Stimulated activated CD8-positive, alpha-beta memory T cell treated with anti-CD3 and anti-CD28 coated beads, Interleukin-4, amount 100 ng/mL, for 4 hours (primary cell): ENCODE measurements around the gene SLC11A1.

Experiments used
- DNase-seq, 2 donors: peaks; one replicate each; pipeline ENCODE4 v3.0.0-alpha.2; 2020; ENCODE audit warnings: low read depth in 2 of 2, low spot score in 1 of 2

Gene SLC11A1, protein sequence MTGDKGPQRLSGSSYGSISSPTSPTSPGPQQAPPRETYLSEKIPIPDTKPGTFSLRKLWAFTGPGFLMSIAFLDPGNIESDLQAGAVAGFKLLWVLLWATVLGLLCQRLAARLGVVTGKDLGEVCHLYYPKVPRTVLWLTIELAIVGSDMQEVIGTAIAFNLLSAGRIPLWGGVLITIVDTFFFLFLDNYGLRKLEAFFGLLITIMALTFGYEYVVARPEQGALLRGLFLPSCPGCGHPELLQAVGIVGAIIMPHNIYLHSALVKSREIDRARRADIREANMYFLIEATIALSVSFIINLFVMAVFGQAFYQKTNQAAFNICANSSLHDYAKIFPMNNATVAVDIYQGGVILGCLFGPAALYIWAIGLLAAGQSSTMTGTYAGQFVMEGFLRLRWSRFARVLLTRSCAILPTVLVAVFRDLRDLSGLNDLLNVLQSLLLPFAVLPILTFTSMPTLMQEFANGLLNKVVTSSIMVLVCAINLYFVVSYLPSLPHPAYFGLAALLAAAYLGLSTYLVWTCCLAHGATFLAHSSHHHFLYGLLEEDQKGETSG

DNA sequence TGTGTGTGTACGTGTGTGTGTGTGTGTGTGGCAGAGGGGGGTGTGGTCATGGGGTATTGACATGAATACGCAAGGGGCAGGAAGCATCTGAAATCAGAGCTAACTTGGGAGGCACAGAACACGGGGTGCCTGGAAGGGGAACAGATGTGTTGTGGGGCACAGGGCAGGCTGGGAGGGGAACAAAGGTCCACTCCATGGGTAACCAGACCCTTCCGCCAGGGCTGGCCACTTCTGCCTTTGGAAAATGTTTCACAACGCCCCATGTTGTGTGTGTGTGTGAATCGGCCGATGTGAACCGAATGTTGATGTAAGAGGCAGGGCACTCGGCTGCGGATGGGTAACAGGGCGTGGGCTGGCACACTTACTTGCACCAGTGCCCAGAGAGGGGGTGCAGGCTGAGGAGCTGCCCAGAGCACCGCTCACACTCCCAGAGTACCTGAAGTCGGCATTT is at the start of gene SLC11A1:
Gene SLC11A1 (plus strand): TSS at position 358 of the 451 bp plus-strand sequence. CDS start 96 bp downstream, outside the sequence.
- no peak for DNase-seq

DNA sequence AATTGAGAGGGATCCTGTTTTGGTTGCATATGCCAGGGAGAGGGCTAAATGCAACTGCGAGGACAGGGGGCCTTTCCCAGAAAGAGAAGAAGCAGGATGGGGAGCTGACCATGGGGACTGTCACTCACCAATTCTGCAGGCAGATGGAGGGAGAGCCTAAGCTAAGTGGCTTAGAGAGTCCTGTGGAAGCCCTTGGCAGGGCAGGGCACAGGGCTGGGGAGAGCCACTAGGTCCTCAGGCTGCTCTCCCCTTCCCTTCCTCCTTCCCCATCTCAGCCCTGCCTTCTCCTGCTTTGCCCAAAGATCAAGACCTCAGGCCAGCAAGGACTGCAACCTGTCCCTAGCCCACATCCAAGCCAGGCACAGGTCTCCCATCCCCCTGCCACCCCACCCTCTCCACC is 49.8 kb upstream of the SLC11A1 start:
- no peak for DNase-seq

GRCh38 chr2:218332920-218333645 is 49.0 kb upstream of the SLC11A1 start:
- DNase-seq = no peak

DNA sequence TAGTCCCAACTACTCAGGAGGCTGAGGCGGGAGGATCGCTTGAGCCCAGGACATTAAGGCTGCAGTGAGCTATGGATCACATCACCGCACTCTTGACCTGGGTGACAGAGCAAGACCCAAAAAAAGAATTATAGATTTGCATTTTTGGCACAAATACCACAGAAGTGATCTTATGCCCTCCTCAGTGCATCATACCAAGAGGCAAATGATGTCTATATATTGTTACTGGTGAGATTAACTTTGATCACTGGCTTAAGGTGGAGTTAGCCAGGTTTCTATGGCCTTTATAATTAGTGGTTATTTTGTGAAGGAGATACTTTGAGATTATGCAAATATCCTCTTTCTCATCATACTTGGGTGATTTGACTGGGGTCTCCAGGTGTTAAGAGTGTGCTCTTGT is 47.5 kb upstream of the SLC11A1 start:
- DNase-seq = no peak

DNA sequence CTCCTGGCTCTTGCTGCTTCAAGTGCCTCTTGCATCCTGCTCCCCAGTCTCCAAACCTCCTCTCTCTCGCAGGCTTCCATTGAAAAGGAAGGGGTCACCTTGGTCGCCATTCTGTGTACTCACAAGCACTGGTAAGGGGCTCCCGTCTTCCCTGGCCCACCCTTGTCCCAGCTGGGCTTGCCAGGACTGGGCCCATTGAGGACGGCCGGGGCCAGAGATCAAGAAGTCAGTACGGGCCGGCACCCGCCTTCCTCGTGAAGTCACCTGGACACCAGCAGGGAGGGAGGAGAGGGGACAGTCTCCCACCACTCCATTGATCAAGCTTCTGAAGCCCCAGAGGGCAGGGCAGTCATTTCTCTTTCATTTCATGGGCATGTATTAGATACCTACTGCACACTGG is 41.4 kb upstream of the SLC11A1 start:
- DNase-seq = no peak

- no peak for DNase-seq
Observed at GRCh38 chr2:218341381-218341780, 40.7 kb upstream of the SLC11A1 start.

DNA sequence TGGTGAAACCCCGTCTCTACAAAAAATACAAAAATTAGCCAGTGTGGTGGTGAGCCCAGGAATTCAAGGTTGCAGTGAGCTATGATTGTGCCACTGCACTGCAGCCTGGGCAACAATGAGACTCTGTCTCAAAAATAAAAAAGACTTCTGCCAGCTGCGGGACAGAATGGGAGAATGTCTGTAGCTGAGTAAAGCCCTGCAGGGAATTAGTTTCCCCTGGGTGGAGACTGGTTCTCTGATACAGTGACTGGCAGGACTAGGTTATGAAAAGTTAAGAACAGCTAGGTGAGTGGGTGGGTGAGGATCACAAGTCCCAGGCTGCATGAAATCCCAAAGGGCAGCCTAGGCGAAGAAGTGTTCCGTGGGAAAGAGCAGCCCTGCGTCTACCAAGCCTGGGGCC is 39.2 kb upstream of the SLC11A1 start:
- no peak for DNase-seq

GRCh38 chr2:218343591-218343990 is 38.5 kb upstream of the SLC11A1 start:
- no peak for DNase-seq

DNA sequence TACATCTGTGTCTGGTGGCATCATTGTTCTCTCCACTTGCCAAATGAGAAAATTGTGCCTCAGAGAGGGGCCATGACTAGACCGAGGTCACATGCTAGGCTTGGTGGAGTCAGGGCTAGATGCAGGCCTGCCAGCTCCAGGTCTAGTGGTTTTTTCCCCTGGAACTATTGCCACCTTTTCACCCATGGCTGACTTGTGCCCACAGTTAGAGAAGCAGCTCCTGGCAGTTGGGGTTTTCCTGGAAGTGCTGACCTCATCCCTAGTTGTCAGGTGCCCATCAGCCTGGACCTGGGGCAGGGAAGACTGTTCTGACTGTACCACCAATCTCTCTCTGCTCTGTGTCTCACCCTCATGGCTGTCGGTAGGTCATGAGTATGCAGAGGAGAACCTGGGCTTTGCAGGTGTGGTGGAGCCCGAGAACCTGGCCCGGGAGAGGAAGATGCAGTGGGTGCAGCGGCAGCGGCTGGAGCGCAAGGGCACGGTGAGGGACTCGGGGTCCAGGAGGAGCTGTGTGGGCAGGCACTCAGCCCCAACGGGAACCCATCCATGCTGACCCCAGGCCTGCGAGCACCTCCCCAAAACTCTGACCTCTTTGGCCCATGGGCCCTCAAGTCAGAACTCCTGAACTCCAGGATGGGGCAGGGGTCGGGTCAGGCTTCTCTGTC is 37.9 kb upstream of the SLC11A1 start:
- DNase-seq = no peak

DNA sequence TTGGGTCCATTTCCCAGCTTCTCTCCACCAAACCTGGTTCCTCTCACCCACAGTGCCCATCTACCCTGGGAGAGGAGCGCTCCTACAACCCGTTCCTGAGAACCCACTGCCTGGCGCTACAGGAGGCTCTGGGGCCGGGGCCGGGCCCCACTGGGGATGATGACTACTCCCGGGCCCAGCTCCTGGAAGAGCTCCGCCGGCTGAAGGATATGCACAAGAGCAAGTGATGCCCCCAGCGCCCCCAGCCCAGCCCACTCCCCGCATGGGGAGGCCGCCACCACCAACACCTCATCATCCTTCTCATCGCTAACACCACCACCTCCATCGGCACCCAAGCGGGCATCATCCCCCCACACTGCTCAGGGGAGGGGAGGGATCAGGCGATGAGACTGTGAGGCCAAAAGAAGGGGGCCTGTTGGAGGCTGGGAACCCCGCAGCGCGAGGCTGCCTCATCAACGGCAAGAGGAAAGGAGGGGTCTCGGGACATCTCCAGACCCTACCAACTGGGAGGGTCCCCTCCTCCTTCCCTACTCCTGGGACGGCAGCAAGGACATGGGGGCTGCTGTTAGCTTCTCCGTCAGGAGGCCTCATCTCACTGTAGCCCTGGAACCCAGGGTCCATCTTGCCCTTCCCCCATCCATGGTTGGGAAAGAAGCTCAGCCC is 37.2 kb upstream of the SLC11A1 start:
- DNase-seq = no peak

GRCh38 chr2:218345491-218346236 is 36.4 kb upstream of the SLC11A1 start:
- no peak for DNase-seq

GRCh38 chr2:218347172-218347571 is 34.9 kb upstream of the SLC11A1 start:
- DNase-seq = no peak

- no peak for DNase-seq
Observed at GRCh38 chr2:218354045-218354444, 28.0 kb upstream of the SLC11A1 start.

- no peak for DNase-seq
Observed at GRCh38 chr2:218354850-218355443, 27.1 kb upstream of the SLC11A1 start.

- DNase-seq = no peak
Observed at GRCh38 chr2:218357236-218358177, 24.6 kb upstream of the SLC11A1 start.

- DNase-seq = no peak
Observed at GRCh38 chr2:218360453-218360852, 21.6 kb upstream of the SLC11A1 start.

DNA sequence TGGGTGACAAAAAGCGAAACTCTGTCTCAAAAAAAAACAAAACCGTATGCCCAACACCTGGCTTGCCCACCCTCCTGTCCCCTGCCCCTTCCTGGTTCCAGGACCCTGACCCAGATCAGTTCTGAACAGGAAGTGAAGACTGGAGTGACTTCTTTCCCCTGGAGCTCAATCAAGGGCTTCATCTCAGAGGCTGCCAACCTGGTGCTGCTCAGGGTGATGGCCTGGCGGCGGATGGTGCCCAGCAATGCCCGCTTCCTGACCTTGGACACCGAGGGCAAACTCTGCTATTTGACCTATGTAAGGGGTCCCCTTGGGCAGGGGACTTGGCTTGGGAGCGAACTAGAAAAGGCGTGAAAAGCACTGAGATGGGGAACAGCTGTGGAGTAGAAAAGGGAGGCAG is 19.5 kb upstream of the SLC11A1 start:
- DNase-seq = no peak

GRCh38 chr2:218363736-218364135 is 18.3 kb upstream of the SLC11A1 start:
- DNase-seq = no peak

- no peak for DNase-seq
Observed at GRCh38 chr2:218364196-218364595, 17.9 kb upstream of the SLC11A1 start.
